ENCODE data around the gene TNS1.

TNS1 gene

DNA sequence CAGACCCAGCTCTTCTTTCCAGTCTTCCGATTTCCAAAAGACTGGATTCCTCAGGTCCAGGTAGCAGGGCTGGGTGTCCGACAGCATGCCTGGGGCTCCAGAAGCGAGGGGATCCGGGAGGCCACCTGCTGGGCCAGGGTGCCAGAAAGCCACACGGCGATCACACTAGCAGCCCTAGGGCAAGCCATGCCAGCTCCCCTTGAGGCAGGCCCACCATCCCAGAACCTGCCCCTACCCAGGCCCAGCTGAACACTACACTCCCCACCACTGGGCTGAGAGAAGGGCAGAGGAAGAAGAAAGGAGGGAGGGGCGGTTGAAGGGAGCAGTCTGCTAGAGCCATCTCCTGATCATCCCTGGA lies 163.1 kb downstream of the TNS1 start:
- DNase-seq: no peak

DNA sequence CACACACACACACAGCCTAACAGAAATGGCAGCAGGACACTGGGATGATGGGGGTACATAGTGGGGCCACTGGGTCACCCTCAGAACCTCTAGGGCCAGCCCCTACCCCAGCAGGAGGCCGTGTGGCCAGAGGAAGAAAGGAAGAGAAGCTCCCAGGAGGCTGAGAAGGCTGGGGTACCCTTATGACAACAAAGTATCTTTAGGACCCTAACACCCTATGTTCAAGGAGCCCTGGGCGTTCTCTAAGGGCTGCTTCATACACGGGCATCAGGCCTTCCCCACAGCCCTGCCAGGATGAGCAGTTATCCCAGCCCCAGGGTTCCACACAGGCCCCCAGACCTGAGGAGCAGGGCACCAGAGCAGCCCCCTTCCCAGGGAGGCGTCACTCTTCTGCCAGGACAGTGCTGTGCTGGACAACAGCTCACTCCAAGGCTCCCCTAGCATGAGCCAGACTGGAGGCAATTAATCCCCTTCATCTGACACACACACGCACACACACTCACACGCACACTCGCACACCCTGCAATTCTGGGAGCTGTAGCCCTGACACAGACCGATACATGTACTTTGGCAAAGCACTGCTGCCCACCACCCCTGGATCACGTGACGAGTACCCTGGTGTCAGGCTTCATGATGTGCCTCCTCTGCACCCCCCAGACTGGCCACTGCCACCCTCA lies 163.6 kb downstream of the TNS1 start:
- DNase-seq: no peak

DNA sequence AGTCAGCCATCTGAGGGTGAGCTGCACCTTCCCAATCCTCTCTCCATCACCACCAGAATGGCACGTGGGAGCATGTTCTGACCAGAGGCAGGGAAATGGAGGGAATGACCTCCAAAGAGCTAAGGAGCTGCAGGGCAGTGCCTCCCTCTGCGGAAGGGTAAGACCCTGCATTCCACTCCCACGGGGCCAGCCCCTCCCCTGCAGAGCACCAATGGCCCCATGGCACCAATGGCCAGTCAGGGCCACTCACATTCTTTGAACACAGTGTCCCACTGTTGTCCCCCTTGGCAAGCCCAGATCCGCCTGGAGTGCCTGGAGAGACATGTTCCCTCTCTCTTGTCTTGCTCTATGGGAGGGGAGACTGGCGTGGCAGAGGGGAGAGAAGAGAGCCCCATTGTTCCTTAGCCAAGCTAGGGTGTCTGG lies 164.4 kb downstream of the TNS1 start:
- DNase-seq: no peak

DNA sequence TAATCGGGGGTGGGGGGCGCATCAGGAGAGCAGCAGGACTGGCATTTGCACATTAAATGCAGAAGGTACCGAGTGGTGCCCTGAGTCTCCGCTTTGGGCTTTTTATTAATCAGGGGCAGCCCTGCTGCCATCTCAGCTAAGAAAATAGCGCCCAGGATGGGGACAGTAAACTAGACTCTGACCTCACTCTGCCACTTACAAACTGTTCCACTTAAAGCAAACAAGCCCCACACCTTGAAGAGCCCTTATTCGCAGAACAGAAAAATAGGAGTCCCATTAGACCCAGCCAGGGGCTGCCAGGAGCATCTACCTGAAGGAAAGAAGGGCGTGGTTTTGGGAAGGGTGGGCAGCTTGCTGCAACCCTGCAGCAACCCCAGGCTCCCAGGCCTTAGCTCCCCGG lies 165.3 kb downstream of the TNS1 start:
- no peak for DNase-seq

DNA sequence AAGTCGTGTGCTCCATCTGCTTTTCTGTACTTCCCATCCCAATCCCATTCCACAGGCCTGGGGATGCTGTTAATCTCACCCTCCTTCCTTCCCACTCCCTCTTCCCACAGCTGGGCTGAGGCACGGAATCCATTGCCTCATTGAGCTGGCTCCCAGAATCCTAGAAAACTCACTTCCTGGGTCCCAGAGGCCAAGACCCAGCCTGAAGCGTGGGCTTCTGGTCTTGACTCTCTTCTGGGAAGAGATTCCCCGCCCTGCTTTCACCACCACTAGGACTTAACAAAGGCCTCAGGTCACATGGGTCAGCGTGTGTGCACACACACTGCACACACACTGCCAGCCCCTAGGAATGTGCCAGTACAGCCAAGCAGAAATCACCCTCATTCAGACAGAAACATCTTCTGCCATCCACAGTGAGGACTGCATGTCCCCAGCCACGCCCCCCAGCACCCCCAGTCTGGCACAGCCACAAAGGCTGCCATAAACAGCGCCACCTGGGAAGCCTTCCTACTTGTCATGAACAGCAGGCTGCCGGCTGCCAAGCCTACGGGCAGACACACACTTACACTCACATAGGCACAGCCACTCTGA lies 165.8 kb downstream of the TNS1 start:
- peak; percentile 16 for DNase-seq

DNA sequence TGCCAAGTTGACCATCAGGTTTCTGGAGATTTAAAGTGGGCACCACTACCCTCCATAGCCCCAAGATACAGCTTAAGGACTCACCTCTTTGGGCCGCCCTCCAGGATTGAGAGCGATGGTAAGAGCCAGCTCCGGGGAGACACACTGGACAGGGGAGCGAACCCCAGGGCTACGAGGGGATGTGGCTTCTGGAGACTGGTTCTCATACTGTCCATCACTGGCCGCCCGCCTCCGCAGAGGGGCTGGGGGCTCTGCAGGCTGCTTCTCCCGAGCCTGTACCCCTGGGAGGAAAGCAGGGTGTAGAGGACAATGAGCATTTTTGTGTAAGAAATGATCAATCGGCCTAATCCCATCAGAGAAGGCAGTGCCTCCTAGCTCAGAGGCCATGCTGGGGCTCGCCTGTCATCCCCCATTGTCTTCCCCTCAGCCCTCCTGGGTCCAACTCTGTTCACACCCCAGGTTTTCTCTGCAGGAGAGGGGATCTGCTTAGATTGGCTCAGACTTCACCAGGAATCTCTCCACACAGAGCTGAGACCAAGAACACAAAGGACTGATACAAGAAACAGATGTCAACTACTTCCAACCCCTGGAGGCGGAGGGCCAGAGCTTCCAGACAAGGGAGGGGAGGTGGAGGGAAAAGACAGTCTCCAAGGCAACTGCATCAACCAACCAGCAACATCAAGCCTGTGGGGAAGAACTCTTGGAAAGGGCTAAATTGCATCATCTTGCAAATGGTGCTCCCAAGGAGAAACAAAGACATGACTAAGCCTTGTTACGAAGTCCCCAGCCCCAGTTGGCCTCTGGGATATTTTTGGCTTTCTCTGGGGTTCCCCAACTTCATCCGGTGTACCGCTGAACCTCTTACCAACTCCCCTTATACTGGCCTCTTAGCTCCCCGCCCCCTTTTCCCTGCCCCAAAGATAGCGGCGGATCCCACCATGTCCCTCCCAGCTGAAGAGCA lies 166.6 kb downstream of the TNS1 start:
- DNase-seq: no peak

DNA sequence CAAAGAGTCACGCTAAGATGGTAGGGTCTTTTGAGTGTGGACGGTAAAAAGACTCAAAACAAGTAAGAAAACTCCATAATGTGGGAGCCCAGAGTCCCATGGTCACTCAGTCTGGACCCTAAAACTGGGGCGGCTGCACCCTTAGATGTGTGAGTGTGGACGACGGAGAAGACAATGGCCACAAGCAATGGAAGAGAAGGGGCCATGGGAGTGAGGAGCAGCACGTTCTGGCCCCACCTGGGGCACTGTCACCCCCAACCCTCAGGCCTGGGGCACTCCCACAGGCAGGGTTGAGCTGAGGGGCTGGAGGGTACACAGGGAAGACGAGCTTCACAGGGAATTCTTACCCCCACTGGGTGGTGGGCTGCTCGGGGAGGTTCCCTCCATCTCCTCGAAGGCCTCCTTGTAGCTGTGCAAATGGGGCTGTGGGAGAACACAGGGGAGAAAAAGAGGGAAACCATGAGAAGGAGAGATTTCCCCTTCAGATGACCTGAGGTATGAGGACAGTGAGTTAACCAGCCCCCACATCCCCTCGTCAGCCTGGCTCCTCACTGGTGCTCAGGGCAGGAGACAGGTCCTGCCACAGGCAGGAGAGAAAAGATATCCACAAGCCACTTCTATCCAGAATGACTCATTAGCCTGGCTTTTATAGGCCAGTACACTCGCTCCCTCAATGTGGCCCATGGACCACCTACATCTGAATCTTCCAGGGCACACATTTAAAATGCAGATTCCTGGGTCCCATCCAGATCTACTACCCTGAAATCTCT lies 167.9 kb downstream of the TNS1 start:
- DNase-seq: no peak

DNA sequence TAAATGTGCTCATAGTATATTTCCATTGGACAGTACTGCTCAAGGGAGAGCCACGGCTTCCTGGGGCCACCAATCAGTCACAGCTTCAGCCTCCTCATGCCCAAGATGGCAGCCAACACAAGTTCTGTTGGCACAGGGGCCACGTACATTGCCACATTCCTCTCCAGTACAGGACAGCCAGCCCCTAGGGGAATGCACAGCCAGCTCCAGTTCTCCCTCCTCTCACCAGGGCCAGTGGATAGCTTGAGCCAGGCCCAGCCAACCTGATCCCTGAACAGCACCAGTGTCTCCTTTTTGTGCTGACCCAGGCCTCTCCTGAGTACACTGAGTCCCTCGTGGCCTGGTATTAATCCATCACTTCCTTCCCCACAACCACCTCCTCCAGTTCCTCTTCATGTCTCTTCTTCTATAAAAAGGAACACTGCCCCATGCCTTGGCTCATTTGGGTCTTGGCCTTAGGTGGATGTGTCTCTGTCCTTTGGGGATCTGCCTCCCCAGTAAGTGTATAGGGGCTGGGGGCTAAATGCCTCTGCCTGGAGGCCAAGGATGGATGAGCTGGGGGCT lies 168.7 kb downstream of the TNS1 start:
- DNase-seq: no peak

DNA sequence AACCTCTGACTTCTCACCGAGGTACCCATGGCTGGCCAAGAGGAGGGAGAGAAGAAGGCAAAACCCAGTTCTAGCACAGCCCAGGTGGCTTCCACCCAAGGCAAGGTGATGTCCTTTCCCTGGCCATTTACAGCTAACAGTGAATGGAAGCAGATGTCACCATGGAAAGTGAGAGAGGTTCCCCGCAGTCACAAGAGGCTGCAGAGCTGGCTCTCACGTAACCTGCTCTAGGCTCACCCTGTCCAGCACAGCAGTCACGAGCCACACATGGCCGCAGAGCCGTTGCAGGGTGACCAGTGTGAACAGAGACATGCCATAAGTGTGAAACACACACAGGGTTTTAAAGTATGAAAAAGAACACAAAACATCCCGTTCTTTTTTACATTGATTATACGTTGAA lies 169.4 kb downstream of the TNS1 start:
- no peak for DNase-seq

DNA sequence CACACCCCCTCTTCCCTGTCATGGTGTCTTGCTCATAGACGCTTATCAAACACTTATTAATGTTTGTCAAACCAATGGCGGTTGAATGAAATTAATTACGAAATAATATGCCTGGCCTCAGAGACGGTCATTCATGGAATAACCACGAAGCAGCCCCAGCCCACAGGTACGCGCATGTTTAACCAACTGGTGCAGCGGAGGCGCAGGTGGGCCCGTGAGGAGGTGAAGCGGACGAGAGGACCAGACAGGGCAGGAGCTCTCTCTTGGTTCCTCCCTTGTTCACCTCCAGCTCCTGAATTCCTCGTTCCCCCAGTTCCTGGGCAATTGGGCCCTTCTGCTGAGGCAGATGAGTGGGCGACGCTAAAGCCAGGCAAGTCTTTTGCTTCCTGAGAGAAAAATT lies 169.8 kb downstream of the TNS1 start:
- DNase-seq: no peak

DNA sequence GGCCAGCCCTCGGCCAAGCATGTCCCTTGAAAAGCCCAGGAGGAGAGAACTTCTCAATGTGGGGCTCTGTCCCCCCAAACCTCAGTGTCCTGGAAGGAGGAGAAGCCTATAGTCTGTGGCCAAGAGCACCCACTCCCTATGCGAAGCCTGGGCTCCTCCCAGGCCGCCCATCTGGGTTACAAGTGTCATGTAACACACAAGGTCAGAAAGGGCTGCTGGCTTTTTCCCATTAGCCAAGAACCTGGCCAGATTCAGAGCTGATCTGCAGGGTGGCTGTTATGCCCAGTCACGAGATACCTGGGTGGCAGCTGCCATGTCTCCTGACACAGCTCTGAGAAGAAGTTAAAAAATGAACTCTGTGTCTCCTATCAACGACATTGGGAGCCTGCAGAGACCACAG lies 170.7 kb downstream of the TNS1 start:
- no peak for DNase-seq

DNA sequence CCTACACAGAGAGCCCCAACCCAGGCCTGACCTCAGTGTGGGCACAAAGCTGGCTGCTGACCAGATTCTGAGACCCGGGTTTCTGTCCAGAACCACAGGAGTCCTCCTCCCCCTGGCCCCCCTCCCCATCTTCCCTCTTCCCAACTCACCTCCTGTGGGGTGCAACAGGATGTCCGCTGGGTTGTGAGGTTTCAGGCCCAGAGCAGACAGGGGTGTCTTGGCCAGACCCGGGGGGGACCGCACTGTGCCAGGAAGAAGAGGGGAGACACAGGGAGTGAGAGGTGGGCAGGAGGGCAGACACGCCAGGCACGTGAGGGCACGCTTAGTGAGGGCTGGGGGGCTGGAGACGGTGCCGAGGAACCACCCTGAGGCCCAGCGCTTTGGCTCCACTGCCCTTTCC lies 171.5 kb downstream of the TNS1 start:
- DNase-seq: no peak

DNA sequence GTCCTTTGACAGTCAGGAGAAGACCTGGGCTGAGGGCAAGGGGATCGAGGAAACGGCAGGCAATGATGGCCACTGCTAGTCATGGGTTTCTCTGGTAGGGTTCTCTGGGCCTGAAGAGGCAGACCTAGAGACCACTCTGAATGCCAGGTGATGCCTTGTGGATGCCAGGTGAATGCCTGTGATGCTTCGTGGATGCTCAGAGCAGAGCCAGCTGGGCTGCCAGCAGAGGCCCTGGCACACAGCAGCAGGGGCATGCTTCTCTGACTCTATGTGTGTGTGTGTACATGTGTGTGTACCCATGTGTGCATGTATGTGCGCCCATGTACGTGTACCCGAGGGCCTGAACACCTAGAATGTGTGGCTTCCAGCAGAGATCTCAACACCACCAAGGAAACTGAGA lies 172.0 kb downstream of the TNS1 start:
- DNase-seq: no peak

DNA sequence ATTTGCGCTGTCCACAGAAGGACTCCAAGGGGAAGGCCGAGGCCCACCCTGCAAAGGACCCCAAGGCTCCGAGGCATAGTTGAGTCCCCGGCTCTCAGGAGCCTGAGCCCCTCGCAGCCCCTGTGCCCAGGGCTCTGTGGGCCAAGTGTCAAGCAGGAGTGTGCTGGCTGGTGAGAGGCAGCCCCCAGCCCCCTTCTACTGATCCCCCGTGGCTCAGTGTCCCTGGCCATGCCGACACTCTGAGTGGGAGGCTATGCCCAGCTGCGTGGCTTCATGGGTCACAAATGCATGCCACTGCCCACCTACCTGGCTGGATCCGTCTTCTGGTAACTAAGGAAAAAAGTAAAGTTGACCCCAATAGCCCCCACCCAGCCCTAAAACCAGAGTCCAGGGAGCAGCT lies 172.7 kb downstream of the TNS1 start:
- DNase-seq: no peak

DNA sequence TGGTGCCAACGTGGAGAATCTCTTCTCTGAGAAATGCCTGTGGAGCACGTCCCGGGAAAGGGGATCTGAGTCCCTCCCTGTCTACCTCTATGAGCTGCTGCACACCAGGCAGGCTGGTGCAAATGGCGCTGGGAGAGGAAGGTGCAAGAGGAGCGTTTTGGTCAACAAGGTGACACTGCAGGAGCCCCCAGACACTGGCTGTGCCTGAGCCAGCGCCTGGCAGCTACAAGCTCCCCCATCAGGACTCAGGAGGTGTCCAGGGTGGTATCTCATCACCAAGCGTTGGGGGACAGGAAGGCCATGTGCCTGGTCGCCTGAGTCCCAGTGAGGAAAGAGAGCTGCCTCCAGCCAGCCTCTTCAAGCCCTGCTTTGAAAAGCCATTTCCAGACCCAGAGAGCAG lies 173.4 kb downstream of the TNS1 start:
- no peak for DNase-seq

DNA sequence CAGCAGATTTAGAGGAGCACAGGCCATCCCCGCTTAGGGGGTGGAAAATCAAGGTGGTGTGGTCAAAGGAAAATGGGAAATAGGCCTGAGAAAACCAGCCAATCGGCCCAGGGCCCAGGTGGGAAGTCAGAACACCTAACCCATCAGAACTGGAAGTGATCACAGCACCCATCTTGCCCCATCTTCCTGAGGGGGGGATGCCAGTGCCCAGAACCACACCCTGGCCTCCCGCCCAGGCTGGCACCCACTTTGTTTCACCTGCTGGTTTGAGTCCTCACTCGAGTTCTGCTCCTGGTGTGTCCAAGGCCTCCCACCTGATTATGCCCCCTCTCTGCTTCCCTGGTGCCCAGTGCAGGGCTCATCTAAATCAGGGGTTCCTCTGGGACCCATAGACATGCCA lies 174.5 kb downstream of the TNS1 start:
- no peak for DNase-seq

DNA sequence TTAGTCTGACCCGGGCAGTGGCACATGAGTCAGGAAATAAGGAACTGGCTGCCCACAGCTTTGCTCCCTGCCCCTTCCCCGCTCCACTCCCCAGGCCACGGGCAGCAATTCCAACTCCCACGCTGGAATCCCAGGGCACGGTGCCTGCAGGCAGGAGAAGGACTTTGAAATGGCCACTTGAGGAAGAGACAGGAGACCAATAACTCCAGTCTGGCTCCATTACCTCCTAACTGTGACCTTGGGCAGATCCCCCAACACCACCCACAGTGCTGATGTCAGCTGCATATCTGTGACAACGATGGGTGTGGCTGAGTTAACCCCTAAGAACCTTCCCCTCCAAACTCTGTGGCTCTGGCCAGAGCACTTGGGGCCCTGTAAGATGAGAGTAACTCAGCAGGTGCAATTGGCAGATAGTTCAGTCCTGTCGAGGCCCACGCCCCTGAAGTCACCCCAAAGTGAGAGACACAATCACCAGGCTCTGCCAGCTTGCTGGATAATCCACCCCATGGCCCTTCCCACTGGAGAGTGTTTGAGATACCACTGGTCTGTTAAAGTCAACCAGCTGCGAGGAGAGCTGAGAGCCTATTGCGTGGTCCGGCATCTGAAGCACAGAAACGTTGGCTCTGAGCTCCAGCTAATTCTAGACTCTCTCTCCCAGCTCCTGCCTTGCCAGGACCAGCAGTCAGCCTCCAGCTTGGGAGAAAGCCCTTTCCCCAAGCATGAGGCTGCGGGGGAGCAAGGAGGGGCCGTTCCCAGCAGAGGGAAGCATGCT lies 175.2 kb downstream of the TNS1 start:
- no peak for DNase-seq

DNA sequence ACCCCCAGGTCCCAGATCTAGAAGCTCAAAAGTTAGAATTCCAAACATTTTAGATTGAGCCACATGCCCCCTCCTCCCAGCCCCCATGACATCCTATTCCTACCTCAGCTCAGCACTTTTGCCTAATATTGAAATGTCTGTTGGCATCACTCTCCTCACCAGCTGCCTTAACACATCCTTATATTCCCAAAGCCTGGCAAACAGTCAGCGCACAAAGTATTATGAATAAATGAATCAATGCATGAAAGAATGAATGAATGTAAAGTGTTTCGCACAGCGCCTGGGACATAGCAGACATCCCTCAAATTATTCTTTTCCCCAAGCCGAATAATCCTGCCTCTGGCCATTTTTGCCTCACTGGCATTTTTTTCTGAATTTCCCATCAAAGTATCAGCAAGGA lies 175.8 kb downstream of the TNS1 start:
- no peak for DNase-seq

DNA sequence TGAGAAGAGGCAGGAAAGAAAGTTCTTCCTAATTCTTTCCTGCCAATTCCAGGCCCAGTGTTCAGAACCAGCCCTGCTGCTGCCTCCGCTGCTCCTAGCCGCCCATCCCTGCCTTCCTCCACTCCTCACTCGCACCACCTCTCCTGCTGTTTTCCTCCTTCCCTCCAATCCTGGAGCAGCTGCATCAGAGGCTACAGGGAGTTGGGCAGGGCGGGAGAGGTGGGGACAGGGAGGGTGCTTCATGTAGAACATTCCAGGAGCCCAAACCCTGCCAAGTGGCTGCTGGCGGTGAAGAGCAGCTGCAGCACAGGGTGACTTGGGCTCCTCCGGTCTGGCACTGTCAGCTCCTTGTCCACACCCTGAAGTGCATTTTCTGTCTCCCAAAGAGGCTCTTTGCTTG lies 176.3 kb downstream of the TNS1 start:
- DNase-seq: no peak

DNA sequence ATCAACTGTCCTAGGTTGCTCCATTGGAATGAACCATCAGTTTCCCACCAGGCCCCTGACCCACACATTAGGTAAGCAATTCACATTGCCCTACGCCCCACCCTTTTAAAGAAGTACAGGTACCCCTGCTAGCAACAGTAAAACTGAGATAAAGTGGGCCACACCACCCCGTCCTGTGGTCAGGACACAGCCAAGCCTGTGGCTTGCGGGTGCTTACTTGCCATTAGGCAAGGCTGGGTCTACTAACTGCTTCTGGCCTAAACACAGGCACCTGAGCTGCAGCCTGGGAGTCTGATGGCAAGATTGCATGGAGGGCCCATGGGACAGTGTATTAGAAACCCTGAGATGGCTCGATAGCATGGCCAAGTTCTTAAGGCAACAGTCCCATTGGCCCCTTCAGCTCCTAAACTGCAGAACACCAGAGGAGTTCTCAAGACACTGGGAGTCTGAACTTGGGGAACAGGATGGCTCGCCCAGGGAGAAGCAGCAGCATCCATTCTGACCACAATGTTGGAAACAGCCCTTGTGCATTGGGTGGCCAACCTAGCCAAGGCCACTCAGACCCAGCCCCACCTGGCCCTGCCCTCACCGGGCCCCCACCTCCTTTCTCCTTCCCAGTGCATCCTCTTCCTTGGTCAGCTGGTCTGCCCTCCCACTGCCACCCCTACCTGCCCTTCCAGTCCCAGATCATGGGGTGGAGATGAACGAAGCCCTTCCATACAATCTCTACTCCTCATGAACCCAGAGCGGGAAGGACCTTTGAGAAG lies 177.1 kb downstream of the TNS1 start:
- no peak for DNase-seq

DNA sequence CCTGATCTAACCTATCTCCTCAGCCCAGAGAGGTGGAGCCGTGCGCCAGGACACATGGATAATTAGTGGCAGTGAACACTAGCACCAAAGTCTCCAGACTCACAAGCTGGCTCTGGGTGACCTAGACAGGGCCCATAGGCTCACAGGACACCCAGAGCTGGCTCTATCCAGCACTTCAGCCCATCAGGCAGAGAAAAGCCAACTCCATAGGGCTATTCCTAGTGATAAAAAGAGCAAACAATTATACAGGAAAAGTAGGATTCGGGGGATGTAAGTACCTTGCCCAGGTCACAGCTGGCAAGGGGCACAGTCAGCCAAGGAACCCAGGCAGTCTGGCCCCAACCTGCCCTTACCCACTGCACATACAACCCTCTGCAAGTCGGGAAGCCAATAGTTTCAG lies 178.6 kb downstream of the TNS1 start:
- DNase-seq: no peak

All from NCI-H2227 treated with DMSO at 0.1 percent for 48 hours (cell line).